ENCODE measurements around the gene KCNA10.

Gene KCNA10

DNA sequence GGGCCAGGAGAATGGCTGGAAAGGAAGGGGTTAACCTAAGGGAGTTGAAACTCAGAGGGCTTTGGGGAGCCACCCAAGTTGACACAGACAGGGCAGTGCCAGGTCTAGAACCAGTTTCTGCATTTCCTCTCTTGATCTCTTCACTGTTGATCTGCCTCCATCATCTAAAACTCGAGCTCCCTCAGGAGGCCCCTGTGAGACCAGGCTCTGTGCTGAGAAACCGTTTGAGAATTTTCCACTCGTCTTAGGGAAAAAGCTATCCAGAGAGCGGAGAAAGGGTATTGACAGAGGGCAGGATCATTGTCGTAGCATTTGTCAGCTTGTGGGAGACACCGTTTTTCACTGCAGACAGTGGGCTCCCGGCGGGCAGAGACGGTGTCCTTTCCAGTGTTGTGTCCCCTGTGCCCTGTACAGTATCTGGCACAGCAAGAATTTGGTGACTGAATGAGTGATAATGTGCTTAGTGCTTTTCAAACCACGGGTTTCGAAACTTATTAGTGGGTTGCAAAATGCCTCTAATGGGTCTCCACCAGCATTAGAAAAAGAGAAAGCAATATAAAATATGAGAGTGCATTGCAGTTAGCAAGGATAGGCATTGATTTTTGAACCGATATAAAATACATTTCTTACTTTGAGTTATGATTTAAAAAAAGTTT, 36.9 kb downstream of the KCNA10 start:
- Histone ChIP-seq H3K9me3 (ENCODE audit: control insufficient read depth, low read length) (no peaks in the 10 kb centered on the region), H3K27me3 (ENCODE audit: control insufficient read depth, insufficient read depth, low read length) (peaks cover 15% of the 10 kb centered on the region), H3K4me1 (ENCODE audit: control insufficient read depth, insufficient read depth, low read length) (peaks cover 73% of the 10 kb centered on the region), H3K36me3 (ENCODE audit: control insufficient read depth, insufficient read depth, low read length) (no peaks in the 10 kb centered on the region), H3K4me3 (ENCODE audit: low read length) (no peak overlapping the region), H3K9ac (ENCODE audit: low read length) (no peak overlapping the region)

DNA sequence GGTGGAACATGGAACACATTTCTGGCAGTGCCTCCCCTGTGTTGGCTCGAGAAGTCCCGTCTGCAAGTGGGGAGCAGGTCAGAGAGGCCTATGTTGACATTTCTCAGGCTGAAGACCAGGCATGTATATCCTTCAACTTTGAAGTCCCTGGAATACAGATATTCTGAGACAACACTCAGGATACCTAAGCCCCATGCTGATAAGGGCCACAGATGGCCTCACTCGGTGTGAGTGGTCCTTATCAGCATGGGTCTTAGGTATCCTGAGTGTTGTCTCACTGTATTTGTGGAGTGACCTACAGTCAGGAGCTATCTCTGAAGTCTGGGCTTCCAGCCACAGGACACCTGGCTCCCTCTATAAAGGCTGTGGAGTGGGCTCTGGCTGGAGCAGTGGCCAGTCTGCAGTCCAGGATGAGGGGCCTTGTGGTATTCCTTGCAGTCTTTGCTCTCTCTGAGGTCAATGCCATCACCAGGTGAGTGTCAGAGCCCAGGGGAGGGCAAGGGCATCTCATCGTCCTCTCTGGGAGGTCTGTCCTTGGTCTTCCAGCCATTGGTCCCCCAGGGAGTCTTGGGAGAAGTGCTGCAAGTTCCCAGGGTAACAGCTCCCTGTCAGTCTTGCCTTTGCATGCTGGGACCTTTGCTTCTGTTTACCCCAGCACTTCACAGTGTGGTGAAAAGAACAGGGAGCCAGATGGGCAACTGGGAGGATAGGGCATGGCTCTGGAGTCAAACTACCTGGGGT, 38.4 kb downstream of the KCNA10 start:
- Histone ChIP-seq H3K27me3 (ENCODE audit: control insufficient read depth, insufficient read depth, low read length) (peaks cover 15% of the 10 kb centered on the region), H3K9ac (ENCODE audit: low read length) (no peak overlapping the region), H3K9me3 (ENCODE audit: control insufficient read depth, low read length) (no peaks in the 10 kb centered on the region), H3K36me3 (ENCODE audit: control insufficient read depth, insufficient read depth, low read length) (no peaks in the 10 kb centered on the region), H3K4me3 (ENCODE audit: low read length) (no peak overlapping the region), H3K4me1 (ENCODE audit: control insufficient read depth, insufficient read depth, low read length) (peaks cover 77% of the 10 kb centered on the region)

- Histone ChIP-seq H3K27me3 (ENCODE audit: control insufficient read depth, insufficient read depth, low read length) (peaks cover 10% of the 10 kb centered on the region), H3K36me3 (ENCODE audit: control insufficient read depth, insufficient read depth, low read length) (no peaks in the 10 kb centered on the region), H3K4me1 (ENCODE audit: control insufficient read depth, insufficient read depth, low read length) (peaks cover 79% of the 10 kb centered on the region), H3K4me3 (ENCODE audit: low read length) (no peak overlapping the region), H3K9me3 (ENCODE audit: control insufficient read depth, low read length) (no peaks in the 10 kb centered on the region), H3K9ac (ENCODE audit: low read length) (no peak overlapping the region)
Observed at GRCh38 chr1:110478886-110479285, 40.1 kb downstream of the KCNA10 start.

- Histone ChIP-seq H3K36me3 (ENCODE audit: control insufficient read depth, insufficient read depth, low read length) (no peaks in the 10 kb centered on the region), H3K4me3 (ENCODE audit: low read length) (no peak overlapping the region), H3K9ac (ENCODE audit: low read length) (no peak overlapping the region), H3K4me1 (ENCODE audit: control insufficient read depth, insufficient read depth, low read length) (peaks cover 78% of the 10 kb centered on the region), H3K27me3 (ENCODE audit: control insufficient read depth, insufficient read depth, low read length) (peaks cover 2% of the 10 kb centered on the region), H3K9me3 (ENCODE audit: control insufficient read depth, low read length) (no peaks in the 10 kb centered on the region)
Observed at GRCh38 chr1:110477967-110478640, 40.9 kb downstream of the KCNA10 start.

GRCh38 chr1:110477445-110477957, 41.5 kb downstream of the KCNA10 start:
- no peaks in the 10 kb centered on the region for H3K36me3 ChIP-seq (ENCODE audit: control insufficient read depth, insufficient read depth, low read length)
- no peaks in the 10 kb centered on the region for H3K27me3 ChIP-seq (ENCODE audit: control insufficient read depth, insufficient read depth, low read length)
- peak overlapping the region; percentile 5 for H3K9ac ChIP-seq (ENCODE audit: low read length)
- no peak overlapping the region for H3K4me3 ChIP-seq (ENCODE audit: low read length)
- H3K9me3 ChIP-seq (ENCODE audit: control insufficient read depth, low read length): no peaks in the 10 kb centered on the region
- H3K4me1 ChIP-seq (ENCODE audit: control insufficient read depth, insufficient read depth, low read length): peaks cover 72% of the 10 kb centered on the region

DNA sequence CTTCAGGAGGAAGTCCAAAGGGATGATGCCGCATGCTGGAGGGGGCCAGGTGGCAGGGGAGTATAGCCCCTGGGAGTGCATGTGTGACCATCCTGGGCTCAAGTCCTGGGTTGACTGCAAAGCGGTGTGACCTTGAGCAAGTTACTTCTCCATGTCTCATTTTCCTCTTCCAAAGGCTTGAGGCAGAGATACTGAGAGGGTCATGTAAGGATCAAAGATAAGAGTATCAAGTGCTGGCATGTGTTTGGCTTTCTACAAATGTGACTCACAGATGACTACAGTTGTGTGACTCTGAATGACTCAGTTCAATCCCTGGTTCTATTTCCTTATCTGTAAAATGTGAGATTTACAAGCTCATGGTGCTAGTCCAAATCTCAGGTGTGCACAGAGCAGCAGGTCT, 41.9 kb downstream of the KCNA10 start:
- no peak overlapping the region for H3K9ac ChIP-seq (ENCODE audit: low read length)
- no peaks in the 10 kb centered on the region for H3K27me3 ChIP-seq (ENCODE audit: control insufficient read depth, insufficient read depth, low read length)
- H3K4me3 ChIP-seq (ENCODE audit: low read length): no peak overlapping the region
- H3K4me1 ChIP-seq (ENCODE audit: control insufficient read depth, insufficient read depth, low read length): peaks cover 68% of the 10 kb centered on the region
- H3K36me3 ChIP-seq (ENCODE audit: control insufficient read depth, insufficient read depth, low read length): no peaks in the 10 kb centered on the region
- H3K9me3 ChIP-seq (ENCODE audit: control insufficient read depth, low read length): no peaks in the 10 kb centered on the region

- H3K27me3 ChIP-seq (ENCODE audit: control insufficient read depth, insufficient read depth, low read length): no peaks in the 10 kb centered on the region
- H3K36me3 ChIP-seq (ENCODE audit: control insufficient read depth, insufficient read depth, low read length): no peaks in the 10 kb centered on the region
- H3K9me3 ChIP-seq (ENCODE audit: control insufficient read depth, low read length): no peaks in the 10 kb centered on the region
- H3K4me3 ChIP-seq (ENCODE audit: low read length): no peak overlapping the region
- no peak overlapping the region for H3K9ac ChIP-seq (ENCODE audit: low read length)
- H3K4me1 ChIP-seq (ENCODE audit: control insufficient read depth, insufficient read depth, low read length): peaks cover 59% of the 10 kb centered on the region
Observed at GRCh38 chr1:110476028-110476765, 42.8 kb downstream of the KCNA10 start.

DNA sequence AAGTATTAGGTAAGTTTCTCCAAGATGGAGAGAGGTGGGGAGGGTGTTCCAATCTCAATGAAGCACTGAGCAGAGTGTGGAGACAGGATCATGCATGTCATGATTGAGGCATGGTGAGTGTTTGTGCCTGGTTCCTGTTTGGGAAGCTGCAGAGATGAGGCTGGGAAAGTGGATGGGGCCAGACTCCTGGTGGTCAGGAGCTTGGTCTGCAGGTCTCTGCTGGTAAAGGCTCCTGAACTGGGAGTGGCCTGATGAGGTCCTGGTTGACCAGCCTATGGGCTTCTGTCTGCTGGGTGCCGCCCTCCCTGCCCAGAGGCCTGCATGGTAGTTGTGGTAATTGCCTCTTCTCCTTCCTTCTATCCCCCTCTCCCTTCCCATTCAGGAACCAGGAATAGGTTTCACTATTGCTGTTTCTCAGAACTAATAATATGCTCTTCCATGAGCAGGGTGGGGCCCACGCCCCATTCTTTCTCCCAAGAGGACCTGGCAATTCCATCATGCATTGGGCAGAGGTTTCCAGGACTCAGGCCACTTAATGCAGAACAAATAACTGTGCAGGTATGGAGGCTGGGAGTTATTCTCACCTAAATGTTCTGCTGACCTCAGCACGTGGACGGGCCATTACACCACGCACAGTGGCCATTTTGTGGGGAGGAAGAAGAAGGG, 43.5 kb downstream of the KCNA10 start:
- H3K27me3 ChIP-seq (ENCODE audit: control insufficient read depth, insufficient read depth, low read length): no peaks in the 10 kb centered on the region
- no peaks in the 10 kb centered on the region for H3K36me3 ChIP-seq (ENCODE audit: control insufficient read depth, insufficient read depth, low read length)
- H3K9ac ChIP-seq (ENCODE audit: low read length): no peak overlapping the region
- H3K4me1 ChIP-seq (ENCODE audit: control insufficient read depth, insufficient read depth, low read length): peaks cover 52% of the 10 kb centered on the region
- H3K4me3 ChIP-seq (ENCODE audit: low read length): no peak overlapping the region
- no peaks in the 10 kb centered on the region for H3K9me3 ChIP-seq (ENCODE audit: control insufficient read depth, low read length)

- peaks cover 42% of the 10 kb centered on the region for H3K4me1 ChIP-seq (ENCODE audit: control insufficient read depth, insufficient read depth, low read length)
- no peaks in the 10 kb centered on the region for H3K36me3 ChIP-seq (ENCODE audit: control insufficient read depth, insufficient read depth, low read length)
- H3K4me3 ChIP-seq (ENCODE audit: low read length): no peak overlapping the region
- H3K27me3 ChIP-seq (ENCODE audit: control insufficient read depth, insufficient read depth, low read length): no peaks in the 10 kb centered on the region
- no peaks in the 10 kb centered on the region for H3K9me3 ChIP-seq (ENCODE audit: control insufficient read depth, low read length)
- no peak overlapping the region for H3K9ac ChIP-seq (ENCODE audit: low read length)
Observed at GRCh38 chr1:110474444-110474843, 44.5 kb downstream of the KCNA10 start.

DNA sequence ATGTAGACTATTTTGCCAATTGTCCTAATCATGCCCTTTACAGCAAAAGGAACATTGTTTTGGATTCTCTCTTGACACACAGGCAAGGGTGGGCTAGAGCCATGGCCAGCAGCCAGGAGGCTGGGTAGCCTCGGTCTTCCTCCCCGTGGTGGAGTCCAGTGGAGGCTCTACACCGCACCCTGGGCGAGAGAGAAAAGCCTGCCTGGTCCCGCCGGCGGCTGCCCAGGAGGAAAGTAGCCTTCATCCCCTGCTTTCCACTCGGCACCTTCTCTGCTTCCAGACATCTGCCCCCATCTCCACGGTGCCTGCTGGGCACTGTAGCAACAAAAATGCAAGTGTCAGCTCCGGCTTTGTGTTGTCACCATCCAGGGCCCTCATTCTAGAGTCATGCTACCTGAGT, 46.4 kb downstream of the KCNA10 start:
- H3K4me3 ChIP-seq (ENCODE audit: low read length): no peak overlapping the region
- H3K27me3 ChIP-seq (ENCODE audit: control insufficient read depth, insufficient read depth, low read length): no peaks in the 10 kb centered on the region
- H3K9me3 ChIP-seq (ENCODE audit: control insufficient read depth, low read length): no peaks in the 10 kb centered on the region
- H3K9ac ChIP-seq (ENCODE audit: low read length): no peak overlapping the region
- H3K36me3 ChIP-seq (ENCODE audit: control insufficient read depth, insufficient read depth, low read length): no peaks in the 10 kb centered on the region
- H3K4me1 ChIP-seq (ENCODE audit: control insufficient read depth, insufficient read depth, low read length): peaks cover 23% of the 10 kb centered on the region

GRCh38 chr1:110471131-110471530, 47.8 kb downstream of the KCNA10 start:
- H3K4me3 ChIP-seq (ENCODE audit: low read length): no peak overlapping the region
- peaks cover 2% of the 10 kb centered on the region for H3K27me3 ChIP-seq (ENCODE audit: control insufficient read depth, insufficient read depth, low read length)
- peaks cover 18% of the 10 kb centered on the region for H3K4me1 ChIP-seq (ENCODE audit: control insufficient read depth, insufficient read depth, low read length)
- H3K36me3 ChIP-seq (ENCODE audit: control insufficient read depth, insufficient read depth, low read length): no peaks in the 10 kb centered on the region
- H3K9ac ChIP-seq (ENCODE audit: low read length): no peak overlapping the region
- H3K9me3 ChIP-seq (ENCODE audit: control insufficient read depth, low read length): no peaks in the 10 kb centered on the region
